A549 (cell line): ENCODE data around the gene NEK8.

Experiments used
- BHLHE40 ChIP-seq: IDR thresholded peaks from 2 replicates; pipeline ENCODE4 v1.6.1; 2012; ENCODE audit warnings: low read depth, low read length, inconsistent platforms
- CBX8 ChIP-seq: fragments of 200-600 bp; sonication (generic); IDR thresholded peaks from 2 replicates; pipeline ENCODE4 v1.6.1; 2016
- EP300 ChIP-seq, 2 experiments: fragments of >200 bp; sonication (Bioruptor Twin); formaldehyde crosslinking; IDR thresholded peaks; 2 replicates in 1 of 2; 3 replicates in 1 of 2; pipeline ENCODE4 v1.6.1; 2016 to 2017
- KDM1A ChIP-seq: fragments of 200-600 bp; sonication (generic); IDR thresholded peaks from 2 replicates; pipeline ENCODE4 v1.6.1; 2016; ENCODE audit warnings: low read depth, mild to moderate bottlenecking
- MAFK ChIP-seq: fragments of 450-650 bp; IDR thresholded peaks from 2 replicates; pipeline ENCODE4 v1.6.1; 2014; ENCODE audit not compliant: partially characterized antibody
- MYC ChIP-seq: IDR thresholded peaks from 2 replicates; pipeline ENCODE4 v1.6.1; 2012; ENCODE audit warnings: mild to moderate bottlenecking, inconsistent platforms, low read length, improper control_type of control experiment, borderline replicate concordance
- NPAS2 ChIP-seq: fragments of 250-450 bp; sonication (Bioruptor Pico); IDR thresholded peaks from 2 replicates; pipeline ENCODE4 v1.8.0; 2022; ENCODE audit warnings: mild to moderate bottlenecking, moderate library complexity, borderline replicate concordance
- POLR2A ChIP-seq: IDR thresholded peaks from 2 replicates; pipeline ENCODE4 v1.6.1; 2012; ENCODE audit warnings: mild to moderate bottlenecking, low read length
- ZNF302 ChIP-seq: fragments of 250-450 bp; sonication (Bioruptor Pico); IDR thresholded peaks from 2 replicates; pipeline ENCODE4 v1.9.0; 2021; ENCODE audit warnings: inconsistent platforms, mild to moderate bottlenecking, moderate library complexity
- TF ChIP-seq, protein P1 (sequence below): fragments of 450-650 bp; IDR thresholded peaks from 2 replicates; pipeline ENCODE4 v1.6.1; 2014; ENCODE audit warnings: antibody characterized with exemption
- TF ChIP-seq, protein P2 (sequence below): fragments of >200 bp; sonication (Bioruptor Twin); formaldehyde crosslinking; IDR thresholded peaks from 3 replicates; pipeline ENCODE4 v1.5.1; 2016
- TF ChIP-seq, protein P3 (sequence below): fragments of >200 bp; sonication (Bioruptor Twin); formaldehyde crosslinking; IDR thresholded peaks from 3 replicates; pipeline ENCODE4 v1.6.1; 2016

DNA sequence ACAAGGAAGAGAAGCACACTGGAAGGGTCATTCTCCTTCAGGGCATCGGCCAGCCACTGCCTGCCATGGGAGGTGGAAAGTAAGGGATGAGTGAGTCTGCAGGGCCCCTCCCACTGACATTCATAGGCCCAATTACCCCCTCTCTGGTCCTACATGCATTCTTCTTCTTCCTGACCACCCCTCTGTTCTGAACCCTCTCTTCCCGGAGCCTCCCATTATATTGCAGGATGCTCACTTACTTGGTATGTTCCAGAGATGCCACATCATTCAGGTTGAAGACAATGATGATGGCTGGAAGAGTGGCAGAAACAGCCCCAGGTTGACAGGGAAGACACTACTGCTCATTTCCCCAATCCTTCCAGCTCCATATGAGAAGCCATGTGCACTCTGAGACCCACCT is 13.4 kb upstream of the NEK8 start:
- TF ChIP-seq, protein P1, sequence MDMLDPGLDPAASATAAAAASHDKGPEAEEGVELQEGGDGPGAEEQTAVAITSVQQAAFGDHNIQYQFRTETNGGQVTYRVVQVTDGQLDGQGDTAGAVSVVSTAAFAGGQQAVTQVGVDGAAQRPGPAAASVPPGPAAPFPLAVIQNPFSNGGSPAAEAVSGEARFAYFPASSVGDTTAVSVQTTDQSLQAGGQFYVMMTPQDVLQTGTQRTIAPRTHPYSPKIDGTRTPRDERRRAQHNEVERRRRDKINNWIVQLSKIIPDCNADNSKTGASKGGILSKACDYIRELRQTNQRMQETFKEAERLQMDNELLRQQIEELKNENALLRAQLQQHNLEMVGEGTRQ = no peak
- TF ChIP-seq, protein P2, sequence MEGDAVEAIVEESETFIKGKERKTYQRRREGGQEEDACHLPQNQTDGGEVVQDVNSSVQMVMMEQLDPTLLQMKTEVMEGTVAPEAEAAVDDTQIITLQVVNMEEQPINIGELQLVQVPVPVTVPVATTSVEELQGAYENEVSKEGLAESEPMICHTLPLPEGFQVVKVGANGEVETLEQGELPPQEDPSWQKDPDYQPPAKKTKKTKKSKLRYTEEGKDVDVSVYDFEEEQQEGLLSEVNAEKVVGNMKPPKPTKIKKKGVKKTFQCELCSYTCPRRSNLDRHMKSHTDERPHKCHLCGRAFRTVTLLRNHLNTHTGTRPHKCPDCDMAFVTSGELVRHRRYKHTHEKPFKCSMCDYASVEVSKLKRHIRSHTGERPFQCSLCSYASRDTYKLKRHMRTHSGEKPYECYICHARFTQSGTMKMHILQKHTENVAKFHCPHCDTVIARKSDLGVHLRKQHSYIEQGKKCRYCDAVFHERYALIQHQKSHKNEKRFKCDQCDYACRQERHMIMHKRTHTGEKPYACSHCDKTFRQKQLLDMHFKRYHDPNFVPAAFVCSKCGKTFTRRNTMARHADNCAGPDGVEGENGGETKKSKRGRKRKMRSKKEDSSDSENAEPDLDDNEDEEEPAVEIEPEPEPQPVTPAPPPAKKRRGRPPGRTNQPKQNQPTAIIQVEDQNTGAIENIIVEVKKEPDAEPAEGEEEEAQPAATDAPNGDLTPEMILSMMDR = no peak
- no peak for TF ChIP-seq KDM1A
- no peak for TF ChIP-seq MAFK
- TF ChIP-seq MYC = no peak
- TF ChIP-seq CBX8 = no peak
- TF ChIP-seq EP300 (IDR thresholded peaks at IDR 0.05) = no peak
- TF ChIP-seq NPAS2 = no peak
- no peak for TF ChIP-seq BHLHE40
- TF ChIP-seq POLR2A = no peak
- TF ChIP-seq, protein P3, sequence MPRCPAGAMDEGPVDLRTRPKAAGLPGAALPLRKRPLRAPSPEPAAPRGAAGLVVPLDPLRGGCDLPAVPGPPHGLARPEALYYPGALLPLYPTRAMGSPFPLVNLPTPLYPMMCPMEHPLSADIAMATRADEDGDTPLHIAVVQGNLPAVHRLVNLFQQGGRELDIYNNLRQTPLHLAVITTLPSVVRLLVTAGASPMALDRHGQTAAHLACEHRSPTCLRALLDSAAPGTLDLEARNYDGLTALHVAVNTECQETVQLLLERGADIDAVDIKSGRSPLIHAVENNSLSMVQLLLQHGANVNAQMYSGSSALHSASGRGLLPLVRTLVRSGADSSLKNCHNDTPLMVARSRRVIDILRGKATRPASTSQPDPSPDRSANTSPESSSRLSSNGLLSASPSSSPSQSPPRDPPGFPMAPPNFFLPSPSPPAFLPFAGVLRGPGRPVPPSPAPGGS = no peak
- no peak for TF ChIP-seq ZNF302 (CRISPR knock-in tag)
